HG02884 (cell line): ENCODE results near the gene EP400.
"Not testable (repeated sequence)": the region's sequence is repeated elsewhere in the genome, so short reads cannot be mapped to it uniquely, and the experiment has no call there.

Experiments used
- ATAC-seq: cut with Tn5 transposase; IDR thresholded peaks from one replicate; pipeline ENCODE4 v1.9.1; 2021; ENCODE audit warnings: mild to moderate bottlenecking, moderate library complexity; ENCODE audit not compliant: unreplicated experiment

EP400 gene

GRCh38 chr12:132079200-132079599, 129.5 kb downstream of the EP400 start:
- ATAC-seq = no peak

GRCh38 chr12:132079695-132080094, 130.0 kb downstream of the EP400 start:
- no peak for ATAC-seq

- ATAC-seq = not testable (repeated sequence)
Measured at GRCh38 chr12:132080515-132080914, 130.8 kb downstream of the EP400 start.

GRCh38 chr12:132081423-132081822, 131.7 kb downstream of the EP400 start:
- ATAC-seq = no peak

- ATAC-seq = no peak
Measured at GRCh38 chr12:132083614-132083940, 133.8 kb downstream of the EP400 start.

GRCh38 chr12:132083941-132084620, 134.3 kb downstream of the EP400 start:
- ATAC-seq = peak; percentile 87

GRCh38 chr12:132084621-132085290, 135.0 kb downstream of the EP400 start:
- no peak for ATAC-seq

GRCh38 chr12:132085291-132085635, 135.5 kb downstream of the EP400 start:
- ATAC-seq = no peak

- ATAC-seq = no peak
Measured at GRCh38 chr12:132089407-132089910, 139.7 kb downstream of the EP400 start.

- no peak for ATAC-seq
Measured at GRCh38 chr12:132094269-132094891, 144.6 kb downstream of the EP400 start.

- ATAC-seq = no peak
Measured at GRCh38 chr12:132095520-132096409, 146.0 kb downstream of the EP400 start.

- ATAC-seq = no peak
Measured at GRCh38 chr12:132099739-132100138, 150.0 kb downstream of the EP400 start.

- no peak for ATAC-seq
Measured at GRCh38 chr12:132100306-132101065, 150.7 kb downstream of the EP400 start.

- ATAC-seq = no peak
Measured at GRCh38 chr12:132102297-132102696, 152.6 kb downstream of the EP400 start.

GRCh38 chr12:132103072-132103471, 153.3 kb downstream of the EP400 start:
- ATAC-seq = not testable (repeated sequence)

GRCh38 chr12:132103542-132104308, 154.0 kb downstream of the EP400 start:
- ATAC-seq = no peak

- no peak for ATAC-seq
Measured at GRCh38 chr12:132105467-132105866, 155.7 kb downstream of the EP400 start.

- ATAC-seq = no peak
Measured at GRCh38 chr12:132106921-132107320, 157.2 kb downstream of the EP400 start.

GRCh38 chr12:132108211-132108832, 158.6 kb downstream of the EP400 start:
- ATAC-seq = no peak
